HPDE6-E6E7 (cell line): ENCODE results near the gene CDCA5.

ENCODE experiments used
- DNase-seq: peaks from one replicate; pipeline ENCODE4 v3.0.0; 2011; ENCODE audit warnings: missing footprints; ENCODE audit errors: extremely low spot score

The CDCA5 gene

DNA sequence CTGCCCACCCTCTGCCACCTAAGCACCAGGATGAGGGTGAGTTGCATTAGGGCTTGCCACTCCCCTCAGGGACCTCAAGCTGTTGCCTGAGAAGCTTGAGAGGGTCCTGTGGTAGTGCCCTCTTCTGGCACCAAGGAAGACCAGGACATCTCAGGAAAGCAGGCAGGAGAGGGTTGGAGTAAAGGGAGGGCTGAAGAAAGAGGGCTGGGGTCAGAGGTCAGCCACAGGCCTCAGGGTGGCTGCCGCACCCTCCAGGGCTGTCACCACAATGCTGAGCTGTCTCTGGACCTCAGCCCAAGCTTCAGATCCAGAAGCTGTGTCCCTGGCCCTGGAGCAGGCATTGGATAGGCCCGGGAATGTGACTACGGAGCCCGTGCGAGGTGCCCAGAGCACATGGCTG, 38.8 kb downstream of the CDCA5 start:
- no peak for DNase-seq

DNA sequence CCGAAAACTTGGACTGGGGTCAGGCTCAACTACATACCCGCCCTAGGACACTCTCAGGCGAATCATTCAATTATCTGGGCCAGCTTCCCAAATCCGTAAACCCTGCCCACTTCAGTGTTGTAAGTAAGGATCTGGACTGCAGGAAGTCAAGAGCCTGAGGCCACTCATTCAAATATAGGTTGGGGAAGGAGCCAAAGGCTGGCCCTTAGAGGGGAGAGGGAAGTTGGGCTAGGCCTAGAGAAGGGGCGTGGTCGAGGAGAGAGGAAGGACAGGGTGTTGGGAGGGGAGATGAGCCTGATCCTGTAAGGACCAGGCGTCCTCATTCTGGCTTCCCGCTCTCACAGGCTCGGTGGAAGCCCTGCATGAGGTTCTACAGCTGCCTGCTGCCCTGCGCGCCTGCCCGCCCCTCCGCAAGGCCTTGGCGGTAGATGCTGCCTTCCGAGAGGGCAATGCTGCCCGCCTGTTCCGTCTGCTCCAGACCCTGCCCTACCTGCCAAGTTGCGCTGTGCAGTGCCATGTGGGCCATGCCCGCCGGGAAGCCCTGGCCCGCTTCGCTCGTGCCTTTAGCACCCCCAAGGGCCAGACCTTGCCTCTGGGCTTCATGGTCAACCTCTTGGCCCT, 39.8 kb downstream of the CDCA5 start:
- DNase-seq: no peak

GRCh38 chr11:65042891-65043290, 40.9 kb downstream of the CDCA5 start:
- no peak for DNase-seq

GRCh38 chr11:65040847-65041622, 42.8 kb downstream of the CDCA5 start, which contains the start of gene SAC3D1:
Gene SAC3D1, plus strand, starts transcription at chr11:65041210. Its CDS starts 83 bp downstream, at chr11:65041293.
- peak; percentile 97 for DNase-seq

GRCh38 chr11:65040520-65040846, 43.4 kb downstream of the CDCA5 start:
- no peak for DNase-seq

GRCh38 chr11:65036931-65037330, 46.9 kb downstream of the CDCA5 start:
- no peak for DNase-seq

- no peak for DNase-seq
These were observed 48.3 kb downstream of the CDCA5 start for GRCh38 chr11:65035579-65035978.

DNA sequence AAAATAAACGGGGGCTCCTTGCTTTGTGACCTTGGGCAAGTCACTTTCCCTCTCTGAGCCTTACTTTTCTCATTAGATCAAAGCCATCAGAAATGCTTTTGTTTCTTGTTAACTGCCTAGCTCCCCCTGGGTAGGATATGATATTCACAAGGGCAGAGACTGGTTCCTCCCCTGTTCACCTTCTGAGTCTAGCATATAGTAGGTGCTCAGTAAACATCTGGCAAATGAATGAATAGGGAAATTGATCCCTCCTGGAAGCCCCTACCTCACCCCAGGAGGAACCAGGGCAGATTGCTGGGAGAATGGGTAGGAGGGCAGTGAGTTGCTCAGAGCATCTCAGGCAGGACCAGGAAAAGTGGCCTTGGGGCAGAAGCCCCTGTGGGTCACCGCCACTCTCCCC, 49.4 kb downstream of the CDCA5 start:
- DNase-seq: no peak

GRCh38 chr11:65032216-65032615, 51.6 kb downstream of the CDCA5 start:
- no peak for DNase-seq
